SH-SY5Y (cell line): Measurements from ENCODE around the gene CST8.

Experiments
- GATA2 ChIP-seq: IDR thresholded peaks from 2 replicates; pipeline ENCODE4 v1.6.1; 2011; ENCODE audit warnings: mild to moderate bottlenecking, low read depth, low read length
- GATA3 ChIP-seq: IDR thresholded peaks from 2 replicates; pipeline ENCODE4 v1.6.1; 2011; ENCODE audit warnings: low read depth, mild to moderate bottlenecking, low read length, moderate library complexity

The CST8 gene

GRCh38 chr20:23507346-23507745, 16.4 kb downstream of the CST8 start:
- no peak for TF ChIP-seq GATA3
- TF ChIP-seq GATA2: no peak

DNA sequence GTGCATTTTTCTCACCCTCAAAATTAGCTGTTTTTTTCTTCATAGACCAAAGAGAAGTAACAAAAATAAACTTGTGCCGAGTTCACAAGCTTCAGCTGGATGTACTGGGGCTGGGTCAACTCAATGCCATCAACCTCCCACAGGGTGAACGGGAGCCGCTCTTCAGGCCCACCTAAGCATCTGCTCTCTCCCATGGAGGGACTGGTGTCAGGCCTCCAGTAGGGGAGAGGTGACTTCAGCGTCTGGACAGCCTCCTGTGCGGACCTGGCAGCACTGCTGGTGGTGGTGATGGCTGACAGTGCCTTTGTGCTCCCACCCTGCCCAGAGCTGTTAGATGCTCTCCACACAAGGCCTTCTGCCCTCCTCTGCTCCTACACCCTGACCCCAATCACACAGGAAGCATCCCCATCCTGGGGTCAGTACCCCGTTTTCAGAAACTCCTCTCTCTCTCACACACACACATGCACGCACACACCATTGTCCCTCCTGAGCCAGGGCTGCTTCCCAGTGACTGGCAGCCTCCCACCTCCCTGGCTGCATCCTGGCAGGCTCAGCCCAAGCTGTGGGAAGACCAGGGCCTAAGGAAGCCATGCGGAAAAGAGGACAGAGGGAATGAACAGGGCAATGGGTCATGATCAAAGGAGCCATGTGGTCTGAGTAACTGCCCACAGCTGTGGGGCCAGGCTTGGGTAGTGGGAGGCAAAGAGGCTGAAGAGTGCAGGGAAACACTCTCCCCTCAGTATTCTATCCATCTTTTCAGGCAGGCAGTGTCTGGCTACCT, 17.7 kb downstream of the CST8 start:
- TF ChIP-seq GATA2 (no peak), GATA3 (no peak)

- TF ChIP-seq GATA2 (no peak), GATA3 (no peak)
Observed at GRCh38 chr20:23509247-23509913, 18.5 kb downstream of the CST8 start.

- TF ChIP-seq GATA2 (no peak), GATA3 (no peak)
Observed at GRCh38 chr20:23510000-23510590, 19.2 kb downstream of the CST8 start.

DNA sequence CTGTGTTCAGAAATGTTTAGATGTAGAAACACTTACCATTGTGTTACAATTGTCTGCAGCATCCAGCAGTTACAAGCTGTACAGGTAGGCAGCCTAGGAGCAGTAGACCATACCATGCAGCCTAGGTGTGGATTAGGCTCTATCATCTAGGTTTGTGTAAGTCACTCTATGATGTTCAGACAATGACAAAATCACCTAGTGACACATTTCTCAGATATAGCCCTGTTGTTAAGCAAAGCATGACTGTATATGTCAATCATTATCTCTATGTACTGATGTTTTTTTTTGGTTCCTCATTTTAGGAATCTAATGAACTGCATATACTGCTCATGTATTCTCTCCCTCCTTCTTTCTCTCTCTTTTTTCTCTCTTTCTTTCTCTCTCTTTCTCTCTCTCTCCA, 22.2 kb downstream of the CST8 start:
- TF ChIP-seq GATA2 (no peak), GATA3 (no peak)

DNA sequence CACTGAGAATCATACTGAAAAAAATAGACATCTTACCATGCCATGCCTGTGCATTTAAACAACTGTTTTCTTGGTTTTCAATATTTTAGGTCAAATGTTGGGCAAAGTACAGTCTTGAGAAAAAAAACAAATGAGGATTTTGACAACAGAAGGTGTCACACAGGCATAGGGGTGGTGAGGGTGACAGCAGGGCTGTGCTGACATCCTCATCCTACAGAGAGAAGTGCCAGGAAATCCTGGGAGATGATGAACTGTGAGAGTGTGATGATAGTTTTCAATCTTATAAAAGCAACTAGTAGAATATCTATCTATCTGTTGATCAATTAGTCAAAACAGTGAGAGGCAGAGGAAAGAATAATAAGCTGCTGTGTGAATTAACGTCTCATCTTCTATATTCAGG, 23.9 kb downstream of the CST8 start:
- TF ChIP-seq GATA3: no peak
- TF ChIP-seq GATA2: no peak

- TF ChIP-seq GATA2 (no peak), GATA3 (no peak)
Observed at GRCh38 chr20:23515250-23515939, 24.5 kb downstream of the CST8 start.

- TF ChIP-seq GATA2 (no peak), GATA3 (no peak)
Observed at GRCh38 chr20:23517719-23518118, 26.8 kb downstream of the CST8 start.

GRCh38 chr20:23519556-23519955, 28.6 kb downstream of the CST8 start:
- TF ChIP-seq GATA3 (no peak), GATA2 (no peak)

DNA sequence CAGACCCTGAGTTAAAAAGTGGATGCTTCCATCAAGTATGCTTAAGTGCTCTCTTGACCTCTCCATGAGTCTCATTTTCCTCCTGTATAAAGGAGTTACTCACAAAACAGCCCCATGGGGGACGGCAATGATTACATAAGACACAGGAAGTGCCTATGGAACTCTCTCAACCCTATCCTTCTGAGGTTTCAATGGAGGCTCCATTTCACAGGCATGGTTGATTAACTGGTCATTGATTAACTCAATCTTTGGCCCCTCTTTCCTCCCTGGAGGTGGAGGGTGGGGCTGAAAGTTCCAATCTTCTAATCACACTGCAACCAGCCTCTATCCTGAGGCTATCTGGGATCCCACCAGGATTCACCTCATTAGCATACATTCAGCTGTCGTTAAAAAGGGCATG, 29.3 kb downstream of the CST8 start:
- no peak for TF ChIP-seq GATA3
- no peak for TF ChIP-seq GATA2

- TF ChIP-seq GATA2 (no peak), GATA3 (no peak)
Observed at GRCh38 chr20:23524146-23524545, 33.2 kb downstream of the CST8 start.

- TF ChIP-seq GATA2 (no peak), GATA3 (no peak)
Observed at GRCh38 chr20:23526850-23527249, 35.9 kb downstream of the CST8 start.

DNA sequence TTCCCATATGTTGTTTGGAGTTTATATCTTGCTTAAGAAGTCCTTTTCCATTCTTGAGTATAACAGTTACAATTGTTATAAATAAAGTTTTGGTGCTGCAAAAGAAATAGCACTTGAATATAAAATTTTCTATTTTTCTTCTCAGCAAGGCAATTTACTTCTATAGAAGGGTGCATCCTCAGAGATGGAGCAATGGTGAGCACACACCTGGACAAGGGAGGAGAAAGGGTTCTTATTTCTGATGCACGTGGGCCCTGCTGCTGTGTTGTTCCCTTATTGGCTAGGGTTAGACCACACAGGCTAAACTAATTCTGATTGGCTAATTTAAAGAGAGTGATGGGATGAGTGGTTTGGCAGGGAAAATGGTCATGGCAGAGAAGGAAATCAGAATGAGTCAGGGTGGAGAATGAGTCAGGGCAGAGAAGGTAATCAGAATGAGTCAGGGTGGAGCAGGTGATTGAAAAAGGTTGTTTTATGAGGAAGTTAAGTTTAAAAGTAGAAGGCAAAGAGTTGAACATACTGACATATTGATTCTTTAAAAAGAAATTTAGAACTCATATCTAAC, 38.0 kb downstream of the CST8 start:
- TF ChIP-seq GATA3: no peak

GRCh38 chr20:23530937-23531567, 40.1 kb downstream of the CST8 start:
- TF ChIP-seq GATA2 (no peak), GATA3 (no peak)
